ENCODE results near the gene INHBE.
A peak's percentile ranks its signal among the peaks of the same experiment; 100 is the strongest.
"Not testable (repeated sequence)": the region's sequence is repeated elsewhere in the genome, so short reads cannot be mapped to it uniquely, and the experiment has no call there.

Gene INHBE

DNA sequence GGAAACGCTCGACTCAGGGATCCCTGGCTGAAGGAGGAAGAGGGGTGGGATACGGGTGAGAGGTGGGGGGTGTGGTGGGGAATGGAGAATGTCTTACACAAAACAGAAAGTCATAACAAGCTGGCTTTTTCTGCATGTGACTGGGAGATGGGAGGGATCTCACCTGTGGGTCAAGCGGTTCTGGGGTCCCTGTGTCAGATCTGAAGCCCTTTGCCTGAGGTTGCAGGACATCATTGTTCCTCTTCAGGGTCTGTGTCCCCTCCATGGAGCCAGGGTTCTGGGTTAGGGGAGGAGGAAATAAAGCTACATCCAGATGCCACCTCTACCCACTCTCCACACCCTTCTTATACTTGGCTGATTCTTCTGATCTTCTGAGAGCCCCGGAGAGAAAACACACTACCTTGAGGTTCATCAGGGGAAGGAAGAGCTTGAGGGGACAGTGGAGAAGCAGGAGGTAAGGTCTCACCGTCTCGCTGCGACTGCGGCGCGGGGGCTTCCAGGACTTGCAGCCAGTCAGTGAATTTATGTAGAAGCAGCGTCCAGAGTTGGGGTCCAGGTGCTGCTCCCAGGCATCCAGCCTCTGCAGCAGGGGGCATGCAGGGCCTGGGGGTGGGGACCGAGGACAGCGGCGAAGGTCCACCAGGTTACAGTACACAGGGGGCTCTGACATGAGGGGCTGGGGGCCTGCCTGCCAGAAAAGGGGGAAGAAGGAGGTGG is 22.0 kb downstream of the INHBE start:
- no peak for DNase-seq

DNA sequence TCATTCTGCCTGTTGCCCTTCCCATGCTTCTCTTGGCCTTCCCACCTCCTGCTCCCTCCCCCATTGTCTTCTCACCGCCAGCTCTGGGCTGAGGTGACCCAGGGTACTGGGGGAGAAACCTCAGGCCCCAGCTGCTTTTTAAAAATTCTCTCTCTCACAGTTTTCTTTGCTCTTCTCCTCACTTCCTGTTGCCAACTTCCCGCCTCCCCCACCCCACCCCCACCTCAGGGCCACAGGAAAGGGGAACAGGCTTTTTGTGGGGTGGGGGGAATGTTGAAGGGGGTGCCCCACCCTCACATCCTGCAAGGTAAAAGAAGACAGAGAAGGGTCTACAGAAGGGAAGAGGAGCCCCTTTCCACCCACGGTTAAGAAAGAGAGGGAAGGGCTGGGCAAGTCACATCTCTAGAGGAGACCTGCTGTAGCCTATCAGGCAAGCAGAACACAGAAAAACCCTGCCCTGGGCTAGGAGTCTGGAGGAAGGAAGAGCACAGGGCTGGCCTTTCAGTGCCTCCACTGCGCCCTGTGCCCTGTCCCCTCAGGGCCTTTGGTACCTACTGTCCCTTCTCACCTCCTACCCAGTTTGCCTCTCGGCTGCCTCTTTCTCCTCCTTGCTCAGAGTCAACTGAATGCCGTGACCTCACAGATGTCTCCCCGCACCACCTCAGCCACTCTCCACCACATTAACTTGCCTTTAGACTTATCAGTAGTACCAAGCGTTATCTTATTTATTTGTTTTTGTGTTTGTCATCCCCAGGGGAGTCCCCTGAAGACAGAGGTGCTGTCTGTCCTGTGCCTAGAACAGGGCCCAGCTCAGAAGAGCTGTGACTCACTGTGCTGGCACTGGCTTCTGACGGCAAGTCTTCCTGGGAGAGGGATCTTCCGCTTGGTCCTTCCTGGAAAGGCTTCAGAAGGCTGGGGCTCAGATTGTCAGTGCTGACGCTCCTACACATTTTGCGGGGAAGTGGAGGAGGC is 22.9 kb downstream of the INHBE start:
- peak; percentile 48 for DNase-seq

DNA sequence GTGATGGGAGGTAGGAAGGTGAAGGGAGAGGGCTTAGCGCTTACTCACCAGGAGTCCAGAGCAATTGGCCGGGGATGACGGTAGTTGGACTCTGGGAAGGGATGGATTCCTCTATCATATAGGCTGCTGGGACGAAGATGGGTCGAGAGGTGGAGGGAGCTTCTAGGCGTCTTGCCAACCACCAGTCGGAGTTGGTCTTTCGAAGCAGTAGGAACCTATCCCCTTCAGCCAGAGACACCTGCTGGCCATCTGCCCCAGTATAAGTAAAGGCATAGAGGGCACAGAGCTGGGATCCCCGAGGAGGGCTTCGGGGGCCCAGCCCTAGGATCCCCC is 23.9 kb downstream of the INHBE start:
- no peak for DNase-seq

DNA sequence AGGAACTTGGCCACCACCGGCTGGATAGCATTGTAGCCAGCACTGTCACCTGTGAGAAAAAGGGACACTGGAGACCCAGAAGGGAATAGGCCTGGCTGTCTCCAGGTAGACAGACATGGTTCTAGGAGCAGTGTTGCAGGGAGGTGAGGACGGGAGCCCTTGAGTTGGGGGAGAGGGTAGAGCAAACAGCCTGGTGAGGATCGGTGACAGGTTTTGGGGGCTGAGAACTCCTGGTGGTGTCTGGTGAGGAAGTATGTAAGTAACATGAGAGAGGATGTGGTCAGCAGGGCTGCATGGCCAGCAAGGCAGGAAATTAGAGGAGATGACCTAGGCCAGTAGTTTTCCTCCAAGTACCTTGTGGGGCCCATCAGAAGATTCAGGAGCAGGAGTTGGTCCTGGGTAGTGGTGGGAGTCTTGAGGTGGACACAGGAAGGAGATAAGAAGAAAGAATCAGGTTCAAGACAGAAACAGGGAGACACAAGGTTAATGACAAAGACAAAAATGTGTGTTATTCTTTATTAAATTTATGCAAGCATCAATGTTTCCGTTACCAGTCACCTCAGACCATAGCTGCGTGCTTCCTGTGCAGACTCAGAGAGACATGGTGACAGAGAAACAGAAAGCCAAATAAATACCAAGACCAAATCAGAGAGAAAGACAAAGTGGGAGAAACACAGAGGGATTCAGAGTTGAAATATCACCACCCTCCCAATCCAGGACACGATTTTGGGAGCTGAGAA is 24.4 kb downstream of the INHBE start, which contains the start of gene ARHGAP9:
TSS of gene ARHGAP9 (minus strand) at position 491 of the 740 bp plus-strand sequence. CDS start at position 31, 460 bp downstream.
- peak; percentile 62 for DNase-seq

DNA sequence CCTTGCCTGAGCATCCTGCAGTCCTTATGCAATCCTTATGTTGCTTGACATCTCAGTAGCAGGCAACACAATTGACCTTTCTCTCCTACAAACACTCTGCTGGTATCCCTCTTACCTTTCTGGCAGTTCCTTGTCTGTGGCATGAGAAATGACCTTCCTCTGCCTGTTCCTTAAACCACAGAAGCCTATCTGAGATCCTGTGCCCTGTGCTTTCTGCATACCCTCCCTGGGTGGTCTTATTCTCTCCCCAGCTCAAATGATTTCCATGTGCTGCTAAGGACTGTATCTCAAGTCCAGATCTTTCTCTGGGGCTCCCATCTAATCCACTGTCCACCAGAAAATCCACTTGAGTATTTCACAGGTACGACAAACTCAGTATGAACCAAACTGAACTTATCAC is 26.6 kb downstream of the INHBE start:
- DNase-seq: no peak

DNA sequence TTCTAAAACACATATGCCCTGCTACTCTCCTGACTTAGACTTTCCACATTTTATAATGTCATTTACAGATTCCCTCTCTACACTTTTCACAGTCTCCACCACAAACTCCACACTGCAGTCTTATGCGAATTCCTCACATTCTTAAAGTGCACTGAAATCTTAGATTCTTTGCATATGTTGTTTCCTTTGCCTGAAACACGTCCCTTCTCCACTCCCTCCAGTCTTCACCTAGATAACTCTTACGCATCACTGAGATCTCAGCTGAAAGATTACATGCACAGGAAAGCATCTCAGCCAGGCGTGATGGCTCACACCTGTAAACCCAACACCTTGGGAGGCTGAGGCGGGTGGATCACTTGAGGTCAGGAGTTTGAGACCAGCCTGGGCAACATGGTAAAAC is 28.4 kb downstream of the INHBE start:
- DNase-seq: no peak

DNA sequence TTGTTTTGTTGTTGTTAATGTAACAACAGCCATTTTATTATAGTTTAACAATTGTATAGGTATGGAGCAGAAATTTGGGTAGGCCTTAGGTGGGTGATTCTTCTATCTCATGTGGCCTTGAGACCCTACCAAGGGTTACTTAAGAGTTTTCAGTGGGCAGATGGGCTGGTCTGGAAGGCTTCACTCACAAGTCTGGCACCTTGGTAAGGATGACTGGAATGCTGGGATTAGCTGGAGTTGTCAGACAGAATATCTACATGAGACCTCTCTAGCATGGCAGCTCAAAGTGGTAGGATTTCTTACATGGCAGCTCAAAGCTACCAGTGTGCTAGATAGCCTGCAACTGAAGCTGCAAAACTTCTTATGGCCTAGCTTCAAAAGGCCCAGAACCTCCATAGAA is 30.6 kb downstream of the INHBE start:
- no peak for DNase-seq

DNA sequence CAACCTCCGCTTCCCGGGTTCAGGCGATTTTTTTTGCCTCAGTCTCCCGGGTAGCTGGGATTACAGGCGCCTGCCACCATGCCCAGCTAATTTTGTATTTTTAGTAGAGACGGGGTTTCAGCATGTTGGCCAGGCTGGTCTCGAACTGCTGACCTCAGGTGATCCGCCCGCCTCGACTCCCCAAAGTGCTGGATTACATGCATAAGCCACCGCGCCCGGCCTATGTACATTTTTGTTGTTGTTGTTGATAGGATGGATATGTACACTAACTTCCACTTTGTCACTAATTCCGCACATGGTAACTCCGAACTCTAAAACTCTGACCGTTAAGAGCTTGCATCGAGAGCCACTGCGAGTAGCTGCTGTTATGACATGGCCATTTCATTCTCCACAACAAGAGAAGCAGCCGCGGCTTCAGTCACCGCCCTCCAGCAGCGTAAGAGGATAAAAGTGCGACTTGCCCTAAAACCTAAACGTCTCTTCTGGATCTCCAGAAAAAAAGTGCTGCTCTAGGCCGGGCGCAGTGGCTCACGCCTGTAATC is 32.0 kb downstream of the INHBE start:
- no peak for DNase-seq

DNA sequence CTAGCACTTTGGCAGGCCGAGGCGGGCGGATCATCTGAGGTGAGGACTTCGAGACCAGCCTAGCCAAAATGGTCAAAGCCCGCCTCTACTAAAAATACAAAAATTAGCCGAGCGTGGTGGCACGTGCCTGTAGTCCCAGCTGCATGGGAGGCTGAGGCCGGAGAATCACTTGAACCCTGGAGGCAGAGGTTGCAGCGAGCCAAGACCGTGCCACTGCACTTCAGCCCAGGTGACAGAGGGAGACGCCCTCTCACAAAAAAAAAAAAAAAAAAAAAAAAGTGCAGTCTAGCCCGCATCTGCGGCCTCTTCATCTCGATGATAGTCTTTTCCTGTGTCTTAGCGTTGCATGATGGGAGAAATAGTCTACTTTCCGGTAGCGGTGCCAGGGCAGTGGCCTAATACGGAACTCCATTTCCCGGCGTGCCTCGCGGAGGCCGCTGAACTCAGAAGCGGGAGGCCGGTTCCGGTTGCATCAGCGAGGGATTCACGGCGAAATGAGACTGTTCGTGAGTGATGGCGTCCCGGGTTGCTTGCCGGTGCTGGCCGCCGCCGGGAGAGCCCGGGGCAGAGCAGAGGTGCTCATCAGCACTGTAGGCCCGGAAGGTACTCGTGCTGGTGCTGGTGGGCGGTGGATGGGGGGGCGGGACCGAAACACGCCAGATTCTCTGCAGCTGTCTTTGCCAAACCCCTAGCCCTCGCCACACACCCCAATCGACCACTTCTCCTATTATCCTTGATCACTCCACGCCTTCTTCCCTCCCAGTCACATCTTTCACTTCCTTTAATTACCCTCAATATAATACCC is 32.7 kb downstream of the INHBE start, which contains the start of gene MARS1:
TSS of gene MARS1 (plus strand) at position 472 of the 805 bp plus-strand sequence. CDS start at position 495, 23 bp downstream.
- DNase-seq: peak; percentile 95

DNA sequence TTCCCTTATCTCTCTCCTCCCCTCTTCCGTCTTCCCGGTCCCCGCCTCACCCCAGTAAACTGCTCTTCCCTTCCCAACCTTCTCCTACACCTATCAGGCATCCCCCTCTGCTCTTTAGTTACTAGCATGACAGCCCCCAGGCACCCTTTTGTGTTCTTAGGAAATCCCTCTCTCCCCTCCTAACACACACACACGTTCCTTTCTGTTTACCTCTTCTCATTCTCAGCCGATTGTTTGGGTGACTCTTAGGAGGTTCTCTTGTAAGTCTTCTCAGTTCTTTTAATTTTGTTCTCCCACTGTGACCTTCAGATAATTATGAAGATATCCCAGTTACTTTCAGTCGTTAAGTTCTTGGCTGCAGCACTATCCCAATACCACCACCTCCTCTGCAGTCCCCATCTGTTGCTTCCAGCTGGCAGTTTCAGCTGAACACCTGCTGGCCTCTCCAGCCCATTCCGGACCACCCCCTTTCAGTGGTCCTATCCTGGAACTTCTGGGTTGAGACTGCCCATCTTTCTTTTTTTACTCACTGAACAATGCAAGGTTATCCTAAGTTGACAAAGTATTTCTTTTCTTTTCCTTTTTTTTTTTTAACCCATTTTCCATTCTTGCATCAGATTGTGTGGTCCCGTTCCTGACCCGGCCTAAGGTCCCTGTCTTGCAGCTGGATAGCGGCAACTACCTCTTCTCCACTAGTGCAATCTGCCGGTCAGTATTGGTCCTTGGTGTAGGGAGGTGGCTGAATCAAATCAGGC is 33.5 kb downstream of the INHBE start:
- no peak for DNase-seq

DNA sequence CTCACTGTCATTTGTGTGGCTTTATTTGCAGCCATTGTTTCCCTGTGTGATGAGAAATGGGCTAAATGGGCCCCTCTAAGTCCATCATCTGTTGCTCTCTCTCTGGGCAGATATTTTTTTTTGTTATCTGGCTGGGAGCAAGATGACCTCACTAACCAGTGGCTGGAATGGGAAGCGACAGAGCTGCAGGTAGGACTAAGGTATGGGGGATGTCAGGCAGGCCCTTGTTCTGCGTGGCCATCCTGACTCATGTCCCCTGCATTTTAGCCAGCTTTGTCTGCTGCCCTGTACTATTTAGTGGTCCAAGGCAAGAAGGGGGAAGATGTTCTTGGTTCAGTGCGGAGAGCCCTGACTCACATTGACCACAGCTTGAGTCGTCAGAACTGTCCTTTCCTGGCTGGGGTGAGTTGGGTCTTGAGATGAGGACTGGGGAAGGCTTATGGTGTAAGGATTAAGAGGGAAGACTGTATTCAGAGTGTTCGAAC is 34.1 kb downstream of the INHBE start:
- no peak for DNase-seq

DNA sequence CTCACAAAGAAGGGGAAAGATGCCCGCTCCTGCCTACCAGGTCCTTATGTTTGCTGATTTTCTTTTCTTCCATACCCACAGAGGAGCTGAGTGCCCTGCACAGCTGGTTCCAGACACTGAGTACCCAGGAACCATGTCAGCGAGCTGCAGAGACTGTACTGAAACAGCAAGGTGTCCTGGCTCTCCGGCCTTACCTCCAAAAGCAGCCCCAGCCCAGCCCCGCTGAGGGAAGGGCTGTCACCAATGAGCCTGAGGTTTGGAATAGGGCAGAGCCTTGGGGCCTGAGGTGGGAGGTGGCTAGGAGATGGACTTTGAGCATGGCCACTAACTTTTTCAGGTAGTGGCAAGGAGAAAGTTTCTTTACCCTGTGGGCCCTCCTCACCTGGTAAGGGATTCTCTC is 35.0 kb downstream of the INHBE start:
- no peak for DNase-seq

DNA sequence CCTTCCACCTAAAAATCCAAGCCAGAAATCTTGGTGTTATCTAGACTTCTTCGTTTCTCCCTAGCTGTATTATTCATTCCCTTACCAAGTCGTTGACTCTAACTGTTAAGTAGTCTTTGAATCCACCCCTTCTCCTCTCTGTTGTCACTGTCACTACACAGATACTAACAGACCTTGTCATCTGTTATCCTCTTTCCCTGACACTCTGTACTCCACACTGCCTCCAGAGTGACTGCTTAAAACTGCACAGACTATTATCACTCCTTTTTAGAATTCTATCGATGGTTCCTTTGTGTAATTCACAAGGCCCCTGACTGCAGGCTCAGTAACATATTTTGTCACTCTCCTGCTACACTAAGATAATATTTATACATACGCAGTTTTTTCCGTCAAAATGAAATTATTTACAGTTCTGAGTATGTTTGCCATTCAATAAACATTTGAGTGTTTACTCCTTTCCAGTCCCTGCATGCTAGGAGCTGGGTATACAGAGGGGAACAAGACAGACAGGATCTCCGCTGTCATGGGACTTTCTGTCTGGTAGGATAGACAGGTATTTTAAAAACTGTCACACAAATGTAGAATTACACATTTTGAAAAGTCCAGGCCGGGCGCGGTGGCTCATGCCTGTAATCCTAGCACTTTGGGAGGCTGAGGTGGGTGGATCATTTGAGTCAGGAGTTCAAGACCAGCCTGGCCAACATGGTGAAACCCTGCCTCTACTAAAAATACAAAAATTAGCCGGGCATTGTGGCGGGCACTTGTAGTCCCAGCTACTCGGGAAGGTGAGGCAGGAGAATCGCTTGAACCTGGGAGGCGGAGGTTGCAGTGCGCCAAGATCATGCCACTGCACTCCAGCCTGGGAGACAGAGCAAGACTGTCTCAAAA is 36.5 kb downstream of the INHBE start:
- DNase-seq: no peak

DNA sequence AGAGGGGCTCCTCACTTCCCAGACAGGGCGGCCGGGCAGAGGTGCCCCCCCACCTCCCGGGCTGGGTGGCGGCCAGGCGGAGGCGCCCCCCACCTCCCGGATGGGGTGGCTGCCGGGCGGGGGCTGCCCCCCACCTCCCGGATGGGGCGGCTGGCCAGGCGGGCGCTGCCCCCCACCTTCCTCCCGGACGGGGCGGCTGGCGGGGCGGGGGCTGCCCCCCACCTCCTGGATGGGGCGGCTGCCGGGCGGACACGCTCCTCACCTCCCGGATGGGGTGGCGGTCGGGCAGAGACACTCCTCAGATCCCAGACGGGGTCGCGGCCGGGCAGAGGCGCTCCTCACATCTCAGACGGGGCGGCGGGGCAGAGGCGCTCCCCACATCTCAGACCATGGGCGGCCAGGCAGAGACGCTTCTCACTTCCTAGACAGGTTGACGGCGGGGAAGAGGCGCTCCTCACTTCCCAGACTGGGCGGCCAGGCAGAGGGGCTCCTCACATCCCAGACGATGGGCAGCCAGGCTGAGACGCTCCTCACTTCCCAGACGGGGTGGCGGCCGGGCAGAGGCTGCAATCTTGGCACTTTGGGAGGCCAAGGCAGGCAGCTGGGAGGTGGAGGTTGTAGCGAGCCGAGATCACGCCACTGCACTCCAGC is 40.1 kb downstream of the INHBE start:
- DNase-seq: not testable (repeated sequence)

DNA sequence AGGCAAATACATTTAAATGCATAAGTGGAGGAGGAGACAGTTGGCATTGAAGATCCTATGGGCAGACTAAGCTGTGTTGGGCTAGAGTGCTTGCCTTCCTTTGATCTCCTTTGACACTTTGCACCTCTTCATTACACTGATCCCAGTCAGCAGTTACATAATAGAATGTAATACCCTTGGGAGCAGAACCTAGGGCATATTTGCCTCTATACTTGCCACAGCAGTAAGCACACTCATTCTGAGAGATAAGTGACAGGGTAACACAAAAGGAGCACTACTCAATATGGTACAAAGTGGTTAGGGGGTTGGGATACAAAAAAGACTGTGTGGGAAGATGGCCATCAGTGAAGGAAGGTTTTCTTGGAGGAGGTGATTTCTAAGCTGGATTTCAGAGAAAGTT is 41.7 kb downstream of the INHBE start:
- no peak for DNase-seq

DNA sequence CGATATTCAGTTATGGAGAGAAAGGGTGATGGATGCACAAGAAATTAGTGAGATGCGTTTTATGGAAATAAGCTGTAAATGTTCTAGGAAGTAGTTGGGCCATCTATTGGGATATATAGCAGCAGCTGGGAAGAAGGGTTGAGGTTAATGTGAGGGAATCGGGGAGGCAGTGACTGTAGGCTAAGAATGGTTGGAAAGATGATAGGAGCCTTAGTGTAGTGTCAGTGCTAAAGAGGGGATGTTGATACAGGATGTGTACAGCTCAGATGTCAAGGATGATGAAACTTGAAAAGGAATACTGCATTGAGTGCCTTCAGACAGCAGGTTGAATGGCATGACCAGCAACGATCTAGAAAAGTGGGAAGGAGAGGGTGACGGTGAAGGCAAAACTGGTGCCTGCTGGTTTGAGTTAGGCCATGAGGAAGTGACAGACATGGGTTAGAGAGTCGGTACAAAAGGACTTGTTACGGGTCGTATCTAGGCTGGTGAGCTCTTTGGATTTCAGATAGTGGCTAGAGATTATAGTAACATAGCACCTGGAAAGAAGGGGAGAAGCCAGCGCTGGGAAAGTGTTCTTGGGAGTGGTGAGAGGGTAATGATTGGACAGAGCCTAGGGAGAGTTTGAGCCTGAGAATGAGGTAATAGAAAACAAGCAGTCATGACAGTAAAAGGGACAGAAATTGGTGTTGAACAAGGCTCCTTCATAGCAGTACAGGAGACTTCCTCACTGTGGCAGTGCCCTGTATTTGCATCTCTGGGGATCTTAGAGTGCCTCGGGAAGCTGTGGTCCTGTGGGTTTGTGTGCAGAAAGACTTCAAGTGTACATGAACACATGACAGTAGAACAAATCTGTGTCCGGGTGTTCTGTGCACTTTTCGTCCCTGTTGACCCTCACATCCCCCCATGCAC is 42.4 kb downstream of the INHBE start:
- DNase-seq: no peak

DNA sequence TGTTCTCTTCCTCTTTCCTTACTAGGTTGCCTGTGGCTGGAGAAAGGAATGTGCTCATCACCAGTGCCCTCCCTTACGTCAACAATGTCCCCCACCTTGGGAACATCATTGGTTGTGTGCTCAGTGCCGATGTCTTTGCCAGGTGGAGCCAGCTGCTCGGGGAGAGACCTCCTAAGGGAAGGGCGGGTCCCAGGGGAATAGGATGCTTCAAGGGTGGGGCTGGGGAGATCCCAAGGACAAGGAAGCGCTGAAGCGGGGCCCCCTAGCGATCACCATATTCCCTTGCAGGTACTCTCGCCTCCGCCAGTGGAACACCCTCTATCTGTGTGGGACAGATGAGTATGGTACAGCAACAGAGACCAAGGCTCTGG is 43.0 kb downstream of the INHBE start:
- no peak for DNase-seq

DNA sequence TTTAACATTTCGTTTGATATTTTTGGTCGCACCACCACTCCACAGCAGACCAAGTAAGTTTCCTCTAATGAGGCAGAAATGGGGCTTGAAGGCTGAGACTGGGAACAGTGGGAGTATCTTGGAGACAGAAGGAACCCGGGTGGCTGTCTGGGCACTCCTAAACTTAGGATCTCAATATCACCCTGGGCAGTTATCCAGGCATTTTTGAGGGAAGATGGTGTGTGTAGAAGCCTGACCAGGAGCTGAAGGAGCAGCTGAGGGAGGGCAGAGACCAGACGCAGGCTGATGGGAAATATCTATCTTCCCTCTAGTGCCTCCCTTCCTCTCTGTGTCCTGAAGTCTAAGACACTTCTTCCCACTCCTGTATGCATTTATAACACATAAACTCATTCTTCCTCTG is 43.5 kb downstream of the INHBE start:
- no peak for DNase-seq

DNA sequence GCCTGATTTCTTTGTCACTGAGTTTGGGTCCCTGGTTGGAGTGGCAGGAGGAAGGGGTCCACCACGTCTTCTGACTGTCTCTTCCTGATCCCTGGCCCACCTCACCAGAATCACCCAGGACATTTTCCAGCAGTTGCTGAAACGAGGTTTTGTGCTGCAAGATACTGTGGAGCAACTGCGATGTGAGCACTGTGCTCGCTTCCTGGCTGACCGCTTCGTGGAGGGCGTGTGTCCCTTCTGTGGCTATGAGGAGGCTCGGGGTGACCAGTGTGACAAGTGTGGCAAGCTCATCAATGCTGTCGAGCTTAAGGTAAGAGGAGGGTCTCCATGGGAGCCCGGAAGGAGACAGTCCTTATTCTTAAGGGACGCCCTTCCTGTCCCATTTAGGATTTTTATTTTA is 45.1 kb downstream of the INHBE start:
- DNase-seq: no peak

Measured in stimulated activated naive CD4-positive, alpha-beta T cell treated with Interleukin-2 at 50 U/mL for 16 hours (primary cell).